ENCODE data around the gene ACTN3.

DNA sequence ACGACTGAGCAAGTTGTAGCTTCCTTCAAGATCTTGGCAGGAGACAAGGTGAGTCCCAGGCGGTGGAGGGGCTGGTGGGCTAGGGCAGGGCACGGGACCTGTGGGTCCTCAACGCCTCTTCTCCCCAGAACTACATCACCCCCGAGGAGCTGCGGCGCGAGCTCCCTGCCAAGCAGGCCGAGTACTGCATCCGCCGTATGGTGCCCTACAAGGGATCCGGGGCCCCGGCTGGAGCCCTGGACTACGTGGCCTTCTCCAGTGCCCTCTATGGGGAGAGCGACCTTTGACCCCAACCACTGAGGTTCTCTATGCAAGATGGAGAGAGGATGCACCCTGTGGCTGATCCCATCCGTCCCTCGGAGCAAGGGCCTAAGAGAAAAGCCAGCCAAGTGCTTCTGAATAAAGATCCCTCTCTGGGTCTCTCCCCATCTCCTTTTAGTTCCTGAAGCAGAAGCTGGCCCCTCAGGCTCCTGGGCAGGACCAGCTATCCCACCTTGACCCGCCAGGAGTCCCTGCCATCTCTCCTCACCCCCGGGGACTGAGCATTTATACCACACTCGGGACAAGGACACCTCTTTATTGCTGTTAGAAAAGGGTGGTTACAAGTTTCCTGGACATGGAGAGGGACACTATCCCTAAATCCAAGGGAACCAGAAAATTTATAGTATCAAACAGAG lies 16.3 kb downstream of the ACTN3 start:
- TF ChIP-seq CTCF (IDR thresholded peaks at IDR 0.05) (no peak), POLR2A (IDR thresholded peaks at IDR 0.05) (no peak)
